Panc1 (cell line): ENCODE results near the gene MTA3.

Experiments used
- CTCF ChIP-seq: fragments of 450-650 bp; IDR thresholded peaks from 2 replicates; pipeline ENCODE4 v1.5.1; 2017; ENCODE audit warnings: mild to moderate bottlenecking
- REST ChIP-seq, 2 experiments: IDR thresholded peaks; 2 replicates each; pipeline ENCODE4 v1.6.1; 2011 to 2012; ENCODE audit warnings: low read depth in 2 of 2, control low read depth in 1 of 2, low read length in 1 of 2, mild to moderate bottlenecking in 1 of 2, moderate library complexity in 1 of 2; ENCODE audit not compliant: insufficient read depth in 1 of 2
- TCF7L2 ChIP-seq: IDR thresholded peaks from 2 replicates; pipeline ENCODE4 v1.6.1; 2011; ENCODE audit warnings: mild to moderate bottlenecking, low read depth, low read length, inconsistent platforms

- TF ChIP-seq CTCF: no peak
- no peak for TF ChIP-seq REST (IDR thresholded peaks at IDR 0.05; ENCODE audit: insufficient read depth in 1 of 2, low read depth in 2 of 2, low read length in 1 of 2)
- no peak for TF ChIP-seq TCF7L2
Observed at GRCh38 chr2:42522035-42522434, 46.4 kb upstream of the MTA3 start.
